ENCODE measurements around the gene GABRR2. TPM values are rescaled to one million over a fixed set of nuclear protein-coding genes. Genes with fewer than 3 reads are reported as not detected.

The GABRR2 gene
- total RNA-seq, 1 experiment from 2014 or later: 0.36 TPM

DNA sequence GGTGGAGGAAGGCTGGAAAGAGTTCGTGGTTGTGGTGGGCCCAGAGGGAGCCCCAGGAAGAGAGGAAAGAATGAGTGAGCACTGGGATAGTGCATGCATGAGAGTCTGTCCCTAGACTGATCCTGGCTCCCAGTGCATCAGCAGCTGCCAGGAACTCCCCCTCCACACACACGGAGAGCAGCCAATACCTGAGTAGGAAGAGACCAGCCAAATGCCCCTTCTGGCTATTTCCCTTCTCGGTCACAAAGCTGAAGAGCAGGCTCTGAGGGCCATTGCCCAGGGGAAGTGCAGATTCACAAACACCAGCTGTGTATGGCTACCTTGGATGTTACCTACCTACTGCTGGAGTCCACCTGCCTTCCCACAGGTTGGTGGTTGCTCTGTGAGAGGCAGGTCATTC lies 45.1 kb downstream of the GABRR2 start:
- TF ChIP-seq, protein P1, sequence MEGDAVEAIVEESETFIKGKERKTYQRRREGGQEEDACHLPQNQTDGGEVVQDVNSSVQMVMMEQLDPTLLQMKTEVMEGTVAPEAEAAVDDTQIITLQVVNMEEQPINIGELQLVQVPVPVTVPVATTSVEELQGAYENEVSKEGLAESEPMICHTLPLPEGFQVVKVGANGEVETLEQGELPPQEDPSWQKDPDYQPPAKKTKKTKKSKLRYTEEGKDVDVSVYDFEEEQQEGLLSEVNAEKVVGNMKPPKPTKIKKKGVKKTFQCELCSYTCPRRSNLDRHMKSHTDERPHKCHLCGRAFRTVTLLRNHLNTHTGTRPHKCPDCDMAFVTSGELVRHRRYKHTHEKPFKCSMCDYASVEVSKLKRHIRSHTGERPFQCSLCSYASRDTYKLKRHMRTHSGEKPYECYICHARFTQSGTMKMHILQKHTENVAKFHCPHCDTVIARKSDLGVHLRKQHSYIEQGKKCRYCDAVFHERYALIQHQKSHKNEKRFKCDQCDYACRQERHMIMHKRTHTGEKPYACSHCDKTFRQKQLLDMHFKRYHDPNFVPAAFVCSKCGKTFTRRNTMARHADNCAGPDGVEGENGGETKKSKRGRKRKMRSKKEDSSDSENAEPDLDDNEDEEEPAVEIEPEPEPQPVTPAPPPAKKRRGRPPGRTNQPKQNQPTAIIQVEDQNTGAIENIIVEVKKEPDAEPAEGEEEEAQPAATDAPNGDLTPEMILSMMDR (conservative IDR thresholded peaks at IDR 0.05; ENCODE audit: low read depth, low read length): no peak
- TF ChIP-seq EZH2 (IDR thresholded peaks at IDR 0.05; ENCODE audit: low read length, unreplicated experiment) (no peak), EZH2phosphoT487 (IDR thresholded peaks at IDR 0.05; ENCODE audit: borderline replicate concordance, low read length) (no peak)
- POLR2A ChIA-PET (ENCODE audit: unreplicated experiment): no interaction called here
- Histone ChIP-seq H3K4me2 (ENCODE audit: low read length) (no peak overlapping the region), H3K79me2 (ENCODE audit: low read length) (no peaks in the 10 kb centered on the region), H3K9me2 (replicated peaks; ENCODE audit: low read length) (no peaks in the 10 kb centered on the region), H3K4me1 (ENCODE audit: insufficient read depth, low read length) (no peaks in the 10 kb centered on the region), H3K4me3 (ENCODE audit: low read length) (no peak overlapping the region), H3F3A (ENCODE audit: low read length, unreplicated experiment) (no peaks in the 10 kb centered on the region), H3K27ac (ENCODE audit: low read length) (no peak overlapping the region), H3K9ac (ENCODE audit: low read length) (no peak overlapping the region), H3K27me3 (ENCODE audit: low read length) (no peaks in the 10 kb centered on the region), H4K20me1 (ENCODE audit: low read length) (no peaks in the 10 kb centered on the region), H3K36me3 (ENCODE audit: low read depth, low read length) (no peaks in the 10 kb centered on the region), H3K9me3 (ENCODE audit: low read length) (no peaks in the 10 kb centered on the region), H2AFZ (ENCODE audit: low read length) (no peak overlapping the region)
- intact Hi-C loops (cut with micrococcal nuclease): no loop called here
- DNase-seq (no peak), ATAC-seq (no peak)
- no TSS peak for BruUV-seq (replicated peaks)
- CTCF ChIA-PET: no interaction called here

DNA sequence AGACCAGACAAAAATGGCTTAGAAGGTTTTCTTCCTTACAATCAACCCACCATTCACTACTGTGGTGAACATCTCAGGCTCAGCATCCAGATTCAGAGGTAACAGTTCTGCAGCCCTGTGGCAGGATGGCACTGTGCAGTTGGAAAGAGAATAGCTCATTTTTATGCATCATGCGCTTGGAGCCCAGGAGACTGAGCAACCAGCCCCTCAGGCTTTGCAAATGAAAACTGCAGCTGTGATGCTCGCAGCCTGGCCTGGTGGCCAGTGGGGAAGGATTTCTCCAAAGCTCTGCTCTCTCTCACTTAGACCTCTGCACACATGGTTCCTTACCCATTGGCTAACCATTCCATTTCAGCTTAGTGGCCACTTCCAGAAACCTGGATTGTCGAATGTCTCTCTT lies 45.8 kb downstream of the GABRR2 start:
- Histone ChIP-seq H3K4me1 (ENCODE audit: insufficient read depth, low read length) (no peaks in the 10 kb centered on the region), H4K20me1 (ENCODE audit: low read length) (no peaks in the 10 kb centered on the region), H3K4me3 (ENCODE audit: low read length) (no peak overlapping the region), H2AFZ (ENCODE audit: low read length) (no peak overlapping the region), H3K4me2 (ENCODE audit: low read length) (no peak overlapping the region), H3K9me3 (ENCODE audit: low read length) (no peaks in the 10 kb centered on the region), H3K9ac (ENCODE audit: low read length) (no peak overlapping the region), H3K27me3 (ENCODE audit: low read length) (no peaks in the 10 kb centered on the region), H3F3A (ENCODE audit: low read length, unreplicated experiment) (no peaks in the 10 kb centered on the region), H3K36me3 (ENCODE audit: low read depth, low read length) (no peaks in the 10 kb centered on the region), H3K79me2 (ENCODE audit: low read length) (no peaks in the 10 kb centered on the region), H3K9me2 (replicated peaks; ENCODE audit: low read length) (no peaks in the 10 kb centered on the region), H3K27ac (ENCODE audit: low read length) (no peak overlapping the region)
- DNase-seq (no peak), ATAC-seq (no peak)
- TF ChIP-seq, protein P1 (conservative IDR thresholded peaks at IDR 0.05; ENCODE audit: low read depth, low read length): no peak
- TF ChIP-seq EZH2phosphoT487 (IDR thresholded peaks at IDR 0.05; ENCODE audit: borderline replicate concordance, low read length) (no peak), EZH2 (IDR thresholded peaks at IDR 0.05; ENCODE audit: low read length, unreplicated experiment) (no peak)
- POLR2A ChIA-PET (ENCODE audit: unreplicated experiment): no interaction called here
- intact Hi-C loops (cut with micrococcal nuclease): no loop called here
- CTCF ChIA-PET: no interaction called here
- BruUV-seq (replicated peaks): no TSS peak

DNA sequence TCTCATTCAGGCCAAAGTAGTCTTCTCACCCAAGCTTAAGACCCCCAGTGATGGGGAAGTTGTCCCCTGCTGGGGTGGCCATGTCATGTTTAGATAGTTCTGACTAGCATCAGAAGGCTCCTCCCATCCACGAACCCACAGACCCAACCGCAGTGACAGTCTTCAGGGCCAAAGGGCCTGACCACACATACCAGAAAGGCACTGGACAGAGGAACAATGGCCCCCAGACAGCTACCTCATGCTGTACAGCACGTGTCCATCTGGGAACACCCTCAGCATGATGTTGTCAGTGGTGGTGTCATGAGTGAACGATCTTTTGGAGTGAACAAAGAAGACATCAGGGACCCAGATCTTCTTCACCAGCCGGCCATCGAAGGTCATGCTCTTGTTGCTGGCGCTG lies 46.3 kb downstream of the GABRR2 start:
- CTCF ChIA-PET: no interaction called here
- Histone ChIP-seq H3K9me3 (ENCODE audit: low read length) (no peaks in the 10 kb centered on the region), H3K36me3 (ENCODE audit: low read depth, low read length) (no peaks in the 10 kb centered on the region), H2AFZ (ENCODE audit: low read length) (no peak overlapping the region), H3K27me3 (ENCODE audit: low read length) (no peaks in the 10 kb centered on the region), H3K27ac (ENCODE audit: low read length) (no peak overlapping the region), H3K4me3 (ENCODE audit: low read length) (no peak overlapping the region), H3K9me2 (replicated peaks; ENCODE audit: low read length) (no peaks in the 10 kb centered on the region), H3K4me1 (ENCODE audit: insufficient read depth, low read length) (no peaks in the 10 kb centered on the region), H3K4me2 (ENCODE audit: low read length) (no peak overlapping the region), H3K79me2 (ENCODE audit: low read length) (no peaks in the 10 kb centered on the region), H4K20me1 (ENCODE audit: low read length) (no peaks in the 10 kb centered on the region), H3F3A (ENCODE audit: low read length, unreplicated experiment) (no peaks in the 10 kb centered on the region), H3K9ac (ENCODE audit: low read length) (no peak overlapping the region)
- intact Hi-C loops (cut with micrococcal nuclease): no loop called here
- ATAC-seq: no peak
- no peak for DNase-seq
- TF ChIP-seq, protein P1 (conservative IDR thresholded peaks at IDR 0.05; ENCODE audit: low read depth, low read length): no peak
- TF ChIP-seq EZH2phosphoT487 (IDR thresholded peaks at IDR 0.05; ENCODE audit: borderline replicate concordance, low read length) (no peak), EZH2 (IDR thresholded peaks at IDR 0.05; ENCODE audit: low read length, unreplicated experiment) (no peak)
- BruUV-seq (replicated peaks): no TSS peak
- POLR2A ChIA-PET (ENCODE audit: unreplicated experiment): no interaction called here
